GM12875 (cell line): Measurements from ENCODE around the gene CDK17.

Source experiments
- H3K4me3 ChIP-seq: one replicate; pipeline ENCODE4 v1.5.1; 2011; ENCODE audit warnings: low read depth, low read length, control low read depth
- TF ChIP-seq, protein P1 (sequence below): IDR thresholded peaks from 2 replicates; pipeline ENCODE4 v1.5.1; 2011; ENCODE audit warnings: low read depth, mild to moderate bottlenecking, control low read depth, inconsistent platforms, low read length, moderate library complexity, borderline replicate concordance; ENCODE audit not compliant: insufficient read depth

Gene CDK17

DNA sequence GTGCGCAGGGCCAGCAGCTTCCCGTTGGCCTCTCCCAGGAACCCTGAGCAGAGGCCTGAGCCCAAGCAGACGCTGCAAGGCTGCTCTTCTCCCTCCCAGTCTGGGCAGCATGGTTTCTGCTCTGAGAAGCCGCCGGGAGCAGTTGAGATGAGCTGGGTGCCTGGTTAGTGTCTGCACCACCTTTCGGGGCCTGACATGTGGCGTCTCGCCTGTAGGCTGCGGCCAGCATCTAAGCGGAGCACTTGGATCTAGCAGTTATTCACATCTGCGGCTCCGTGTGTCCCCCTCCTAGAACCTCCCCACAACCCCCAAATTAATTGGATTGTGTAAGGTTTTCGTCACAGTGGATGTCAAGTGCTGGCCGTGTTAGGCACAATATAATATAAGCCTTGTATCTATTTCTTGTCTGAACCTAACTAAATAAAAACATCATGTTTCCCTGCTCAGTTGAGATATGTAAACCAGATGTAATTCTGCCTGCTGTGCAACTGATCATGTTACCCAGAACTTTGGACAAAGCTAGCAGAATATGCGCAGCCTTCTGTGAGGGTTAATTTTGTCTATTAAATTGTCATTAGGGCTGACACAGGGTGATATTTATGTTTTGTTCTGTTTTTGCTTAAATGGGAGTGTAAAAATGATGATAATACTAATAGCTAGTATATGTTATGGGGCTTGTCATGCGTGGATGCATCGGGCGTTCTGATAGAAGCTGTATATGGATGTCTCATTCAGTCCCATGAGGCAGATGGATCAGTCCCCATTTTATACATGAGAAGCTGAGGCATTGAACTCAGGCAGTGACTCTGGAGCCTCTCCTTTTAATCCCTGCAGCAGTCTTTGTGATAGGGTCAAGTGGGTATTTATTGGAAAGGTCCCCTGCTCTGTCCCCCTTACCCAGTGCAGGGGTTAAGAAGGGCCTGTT is 160.3 kb downstream of the CDK17 start:
- TF ChIP-seq, protein P1, sequence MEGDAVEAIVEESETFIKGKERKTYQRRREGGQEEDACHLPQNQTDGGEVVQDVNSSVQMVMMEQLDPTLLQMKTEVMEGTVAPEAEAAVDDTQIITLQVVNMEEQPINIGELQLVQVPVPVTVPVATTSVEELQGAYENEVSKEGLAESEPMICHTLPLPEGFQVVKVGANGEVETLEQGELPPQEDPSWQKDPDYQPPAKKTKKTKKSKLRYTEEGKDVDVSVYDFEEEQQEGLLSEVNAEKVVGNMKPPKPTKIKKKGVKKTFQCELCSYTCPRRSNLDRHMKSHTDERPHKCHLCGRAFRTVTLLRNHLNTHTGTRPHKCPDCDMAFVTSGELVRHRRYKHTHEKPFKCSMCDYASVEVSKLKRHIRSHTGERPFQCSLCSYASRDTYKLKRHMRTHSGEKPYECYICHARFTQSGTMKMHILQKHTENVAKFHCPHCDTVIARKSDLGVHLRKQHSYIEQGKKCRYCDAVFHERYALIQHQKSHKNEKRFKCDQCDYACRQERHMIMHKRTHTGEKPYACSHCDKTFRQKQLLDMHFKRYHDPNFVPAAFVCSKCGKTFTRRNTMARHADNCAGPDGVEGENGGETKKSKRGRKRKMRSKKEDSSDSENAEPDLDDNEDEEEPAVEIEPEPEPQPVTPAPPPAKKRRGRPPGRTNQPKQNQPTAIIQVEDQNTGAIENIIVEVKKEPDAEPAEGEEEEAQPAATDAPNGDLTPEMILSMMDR = no peak
- no peak overlapping the region for H3K4me3 ChIP-seq

DNA sequence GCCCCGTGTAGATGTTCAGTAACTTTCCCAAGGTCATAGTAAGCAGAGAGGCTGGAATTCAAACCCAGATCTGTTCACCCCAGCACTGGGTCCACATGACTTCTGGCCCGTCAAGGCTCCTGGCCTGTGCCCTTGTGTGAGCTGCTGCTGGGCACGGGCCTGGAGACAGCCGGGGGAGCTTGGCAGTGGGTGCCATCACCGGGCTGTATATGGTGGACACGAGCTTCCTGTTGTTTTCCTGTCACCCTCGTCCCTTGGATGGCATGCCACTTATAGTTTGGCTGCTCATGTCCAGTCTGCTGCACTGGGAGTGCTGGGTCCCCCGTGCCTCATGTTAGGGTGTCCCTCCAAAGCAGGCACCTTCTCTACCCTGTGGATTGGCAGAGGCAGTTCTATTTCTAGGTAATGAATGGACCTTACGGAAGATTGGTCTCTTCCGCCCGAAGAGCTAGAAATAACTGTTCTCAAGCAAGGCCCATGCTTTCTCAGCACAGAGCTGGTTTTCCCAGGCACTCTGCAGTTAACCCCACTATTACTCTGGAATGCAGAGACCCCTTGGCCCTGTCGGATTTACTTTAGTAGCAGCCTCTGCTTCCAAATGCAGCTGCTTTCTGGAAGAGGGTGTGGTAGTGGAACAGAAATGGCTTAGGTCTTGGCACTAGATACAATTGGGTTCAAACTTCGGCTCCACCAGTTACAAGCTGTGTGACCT is 161.7 kb downstream of the CDK17 start:
- TF ChIP-seq, protein P1 = no peak
- no peak overlapping the region for H3K4me3 ChIP-seq

DNA sequence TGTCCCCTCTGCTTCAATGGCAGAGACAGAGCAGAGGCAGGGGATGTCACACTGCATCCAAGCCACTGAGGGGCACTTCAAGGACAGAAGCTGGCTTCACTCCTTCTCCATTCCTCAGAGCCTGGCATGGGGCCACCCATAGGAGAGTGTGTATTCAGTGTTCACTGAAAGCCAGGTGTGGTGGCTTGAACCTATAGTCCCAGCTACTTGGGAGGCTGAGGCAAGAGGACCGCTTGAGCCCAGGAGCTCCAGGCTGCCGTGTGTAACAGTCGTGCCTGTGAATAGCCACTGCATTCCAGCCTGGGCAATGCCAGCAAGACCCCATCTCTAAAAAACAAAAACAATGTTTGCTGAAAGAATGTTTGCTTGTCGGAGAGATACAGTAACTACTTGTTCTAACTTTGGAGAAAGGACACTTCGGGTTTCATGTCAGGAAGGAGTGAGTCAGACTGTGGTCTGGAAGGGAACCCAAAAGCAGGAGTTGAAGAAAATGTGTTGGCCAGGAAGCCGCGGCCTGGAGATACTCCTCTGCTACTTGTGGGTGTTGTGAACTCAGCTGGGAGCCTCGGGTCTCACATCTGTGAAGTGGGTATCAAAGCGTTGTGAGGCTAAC is 162.7 kb downstream of the CDK17 start:
- TF ChIP-seq, protein P1 = no peak

DNA sequence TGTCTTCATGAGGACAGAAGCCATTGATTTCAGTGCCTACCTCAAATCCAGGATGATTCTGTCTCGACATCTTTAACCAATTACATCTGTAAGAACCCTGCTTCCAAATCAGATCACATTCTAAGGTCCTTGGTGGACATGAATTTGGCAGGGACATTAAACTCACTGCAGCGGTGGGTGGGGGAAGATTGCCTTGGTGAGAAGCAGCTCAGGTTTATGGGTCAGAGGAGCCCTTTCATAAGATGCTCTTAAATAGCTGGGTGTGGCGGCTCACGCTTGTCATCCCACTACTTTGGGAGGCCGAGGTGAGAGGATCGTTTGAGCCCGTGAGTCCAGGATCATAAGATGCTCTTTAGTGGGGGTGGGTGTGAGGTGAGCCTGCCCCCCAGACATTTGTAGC is 163.2 kb downstream of the CDK17 start:
- no peak overlapping the region for H3K4me3 ChIP-seq
- TF ChIP-seq, protein P1 = no peak

More for the DNA sequence above, 162.7 kb downstream of the CDK17 start:
- no peak overlapping the region for H3K4me3 ChIP-seq

DNA sequence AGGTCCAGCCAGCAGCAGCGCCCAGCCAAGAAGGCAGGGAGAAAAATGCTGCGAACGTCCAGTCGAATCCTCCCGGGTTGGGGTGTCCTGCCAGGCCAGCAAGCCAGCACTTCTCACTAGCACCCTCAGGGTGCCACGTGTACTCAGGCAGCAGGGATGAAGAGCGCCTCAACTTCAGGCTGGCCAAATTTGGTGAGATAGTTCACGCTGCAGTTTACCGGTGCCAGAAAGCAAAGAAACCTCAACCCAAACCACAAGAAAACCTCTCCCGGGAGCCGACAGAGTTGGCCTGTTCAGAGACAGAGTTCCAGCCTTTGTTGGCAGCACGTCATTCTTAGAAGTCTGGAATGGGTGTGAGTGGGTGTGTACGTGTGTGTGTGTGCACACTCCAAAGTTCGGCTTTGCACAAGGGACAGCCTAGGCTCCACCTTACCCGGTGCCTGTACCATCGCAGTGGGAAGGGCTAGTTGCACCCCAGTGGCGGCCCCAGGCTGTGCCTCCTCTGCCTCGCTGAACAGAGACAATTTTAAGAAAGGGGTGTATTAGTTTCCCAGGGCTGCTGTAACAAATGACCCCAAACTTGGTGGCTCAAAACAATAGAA is 163.9 kb downstream of the CDK17 start:
- TF ChIP-seq, protein P1 = no peak
- H3K4me3 ChIP-seq = no peak overlapping the region

DNA sequence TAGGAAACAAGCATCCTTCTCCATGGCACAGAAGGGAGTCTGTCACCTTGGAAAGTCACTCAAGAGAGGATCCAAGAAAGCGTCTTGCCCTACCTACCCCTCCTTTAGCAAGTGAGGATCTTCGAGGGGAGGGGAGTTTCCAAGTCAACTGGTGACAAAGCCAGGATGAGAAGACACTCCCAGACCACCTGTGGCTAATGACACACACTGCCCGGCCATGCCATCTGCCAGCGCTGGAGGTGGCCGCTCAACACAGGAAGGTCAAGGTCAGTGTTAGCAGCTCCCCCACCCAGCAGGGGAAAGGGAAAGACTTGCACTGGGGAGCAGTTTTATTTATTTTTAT is 164.8 kb downstream of the CDK17 start:
- no peak overlapping the region for H3K4me3 ChIP-seq
- TF ChIP-seq, protein P1 = no peak
